ENCODE results near the gene DGKG.

The DGKG gene

DNA sequence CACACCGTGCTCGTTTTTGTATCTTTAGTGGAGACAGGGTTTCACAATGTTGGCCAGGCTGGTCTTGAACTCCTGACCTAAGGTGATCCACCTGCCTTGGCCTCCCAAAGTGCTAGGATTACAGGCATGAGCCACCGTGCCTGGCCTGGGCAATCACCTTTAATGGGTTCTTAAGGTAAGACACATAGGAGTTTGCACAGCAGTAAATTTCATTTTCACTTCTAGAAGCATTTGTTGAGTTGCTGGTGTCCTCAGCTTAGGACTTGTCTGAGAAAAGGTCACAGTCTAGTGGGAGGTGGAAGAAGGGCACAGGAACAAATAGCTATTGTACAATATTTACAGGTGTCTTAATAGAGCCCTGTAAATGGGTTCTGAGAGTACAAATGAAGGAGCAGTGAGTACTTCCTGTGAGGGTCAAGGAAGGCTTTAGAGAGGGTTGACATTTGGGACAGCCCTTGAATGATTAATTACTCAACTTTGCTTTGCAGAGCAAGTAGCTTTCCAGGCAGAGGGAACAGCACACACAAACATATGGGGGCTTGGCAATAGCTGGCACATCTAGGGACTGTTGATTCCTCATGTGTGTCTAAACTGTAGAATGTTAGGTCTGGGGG lies 244.4 kb downstream of the DGKG start:
- H3K36me3 ChIP-seq (ENCODE audit: control insufficient read depth, insufficient read depth, low read length) = no peaks in the 10 kb centered on the region
- no peak overlapping the region for H3K9ac ChIP-seq (ENCODE audit: low read length)
- H3K9me3 ChIP-seq (ENCODE audit: control insufficient read depth, insufficient read depth, low read depth, low read length) = no peaks in the 10 kb centered on the region
- H3K27me3 ChIP-seq (ENCODE audit: control insufficient read depth, insufficient read depth, low read length) = peaks cover 83% of the 10 kb centered on the region
- no peak overlapping the region for H3K4me3 ChIP-seq (ENCODE audit: low read depth, low read length)
- no peak overlapping the region for H3K27ac ChIP-seq (ENCODE audit: low read depth, low read length)
- H3K4me1 ChIP-seq (ENCODE audit: control insufficient read depth, insufficient read depth, low read length) = peaks cover 10% of the 10 kb centered on the region

DNA sequence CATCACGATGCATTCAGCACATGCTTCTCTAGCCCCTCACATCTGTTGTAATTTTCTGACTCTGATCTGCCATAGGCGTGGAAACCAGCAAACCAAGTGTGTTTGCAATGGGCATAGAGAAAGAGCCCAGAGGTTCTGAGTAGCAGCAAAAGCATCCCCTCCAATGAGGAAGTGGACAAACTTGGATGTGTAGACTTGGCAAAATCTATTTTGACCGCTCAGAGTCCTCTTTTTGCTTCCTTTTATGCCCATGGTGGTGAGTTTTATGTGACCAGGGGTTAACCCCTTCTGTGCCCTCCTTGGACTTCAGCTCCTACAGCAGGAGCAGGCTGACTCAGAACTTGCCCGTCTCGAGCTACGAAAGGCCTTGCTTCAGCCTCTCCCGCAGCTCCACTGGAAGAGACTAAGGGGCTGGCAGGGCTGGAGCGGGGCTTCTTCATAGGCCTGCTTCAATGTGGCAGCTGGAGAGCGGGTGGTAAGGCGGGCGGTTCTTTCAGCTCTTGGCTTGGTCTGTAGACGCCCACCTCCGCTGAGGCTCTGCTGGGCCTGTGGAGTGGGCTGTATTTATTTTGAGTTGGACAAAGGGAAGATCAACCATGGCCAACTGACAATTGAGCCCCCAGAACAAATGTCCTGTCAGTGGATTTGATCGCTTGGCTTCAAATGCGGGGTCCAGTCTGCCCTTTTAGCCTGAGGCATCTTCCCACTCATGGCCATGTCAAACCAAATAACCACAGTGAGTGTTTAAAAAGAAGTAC lies 246.6 kb downstream of the DGKG start:
- H3K9ac ChIP-seq (ENCODE audit: low read length) = no peak overlapping the region
- no peaks in the 10 kb centered on the region for H3K36me3 ChIP-seq (ENCODE audit: control insufficient read depth, insufficient read depth, low read length)
- peaks cover 100% of the 10 kb centered on the region for H3K27me3 ChIP-seq (ENCODE audit: control insufficient read depth, insufficient read depth, low read length)
- H3K4me1 ChIP-seq (ENCODE audit: control insufficient read depth, insufficient read depth, low read length) = peaks cover 7% of the 10 kb centered on the region
- H3K4me3 ChIP-seq (ENCODE audit: low read depth, low read length) = no peak overlapping the region
- H3K27ac ChIP-seq (ENCODE audit: low read depth, low read length) = no peak overlapping the region
- H3K9me3 ChIP-seq (ENCODE audit: control insufficient read depth, insufficient read depth, low read depth, low read length) = no peaks in the 10 kb centered on the region

DNA sequence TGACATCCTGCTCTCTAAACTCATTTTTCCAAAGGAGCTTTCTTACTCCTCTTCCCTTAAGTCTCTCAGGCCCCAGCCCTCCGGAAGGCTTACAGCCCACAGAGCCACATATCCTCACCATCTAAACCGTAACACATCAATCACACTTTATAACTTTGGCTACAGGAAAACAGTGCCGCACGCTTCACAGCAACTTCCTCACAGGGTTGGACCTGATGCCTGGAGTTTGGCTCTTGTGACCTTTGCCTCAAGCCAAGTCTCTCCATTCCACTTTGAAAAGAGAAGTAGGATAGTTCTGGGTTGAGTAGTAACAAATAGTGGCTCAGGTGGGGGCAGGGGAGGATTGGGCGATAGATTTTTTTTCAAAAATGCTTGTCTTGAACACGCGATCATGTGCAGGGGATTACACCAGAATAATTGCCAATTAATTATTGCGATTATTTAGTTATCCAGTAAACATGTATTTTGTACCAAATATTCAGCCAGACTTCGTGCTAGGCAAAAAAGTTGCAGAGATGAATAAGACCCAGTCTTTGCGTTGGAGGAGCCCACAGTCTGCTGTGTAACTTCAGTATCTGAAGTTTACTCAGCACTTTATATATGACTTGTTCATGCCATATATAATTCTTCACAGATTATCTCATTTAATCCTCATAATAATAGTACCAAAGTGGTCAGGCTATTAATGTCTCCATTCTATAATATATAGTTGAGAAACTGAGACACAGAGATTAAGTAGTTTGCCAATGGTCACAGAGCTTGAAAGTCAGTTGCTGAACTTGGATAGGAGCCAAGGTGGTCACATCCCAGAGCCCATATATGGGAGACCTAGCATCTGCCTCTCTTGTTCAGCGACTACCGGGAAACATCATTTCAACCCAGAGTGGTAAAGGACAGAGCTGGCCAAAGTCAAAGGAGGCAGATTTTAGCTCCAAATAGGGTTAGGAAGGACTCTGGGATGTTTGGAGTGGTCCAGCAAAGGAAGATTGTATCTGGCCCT lies 250.8 kb downstream of the DGKG start:
- H3K4me3 ChIP-seq (ENCODE audit: low read depth, low read length) = no peak overlapping the region
- peaks cover 17% of the 10 kb centered on the region for H3K4me1 ChIP-seq (ENCODE audit: control insufficient read depth, insufficient read depth, low read length)
- H3K36me3 ChIP-seq (ENCODE audit: control insufficient read depth, insufficient read depth, low read length) = no peaks in the 10 kb centered on the region
- H3K27ac ChIP-seq (ENCODE audit: low read depth, low read length) = no peak overlapping the region
- no peak overlapping the region for H3K9ac ChIP-seq (ENCODE audit: low read length)
- no peaks in the 10 kb centered on the region for H3K9me3 ChIP-seq (ENCODE audit: control insufficient read depth, insufficient read depth, low read depth, low read length)
- peaks cover 80% of the 10 kb centered on the region for H3K27me3 ChIP-seq (ENCODE audit: control insufficient read depth, insufficient read depth, low read length)

DNA sequence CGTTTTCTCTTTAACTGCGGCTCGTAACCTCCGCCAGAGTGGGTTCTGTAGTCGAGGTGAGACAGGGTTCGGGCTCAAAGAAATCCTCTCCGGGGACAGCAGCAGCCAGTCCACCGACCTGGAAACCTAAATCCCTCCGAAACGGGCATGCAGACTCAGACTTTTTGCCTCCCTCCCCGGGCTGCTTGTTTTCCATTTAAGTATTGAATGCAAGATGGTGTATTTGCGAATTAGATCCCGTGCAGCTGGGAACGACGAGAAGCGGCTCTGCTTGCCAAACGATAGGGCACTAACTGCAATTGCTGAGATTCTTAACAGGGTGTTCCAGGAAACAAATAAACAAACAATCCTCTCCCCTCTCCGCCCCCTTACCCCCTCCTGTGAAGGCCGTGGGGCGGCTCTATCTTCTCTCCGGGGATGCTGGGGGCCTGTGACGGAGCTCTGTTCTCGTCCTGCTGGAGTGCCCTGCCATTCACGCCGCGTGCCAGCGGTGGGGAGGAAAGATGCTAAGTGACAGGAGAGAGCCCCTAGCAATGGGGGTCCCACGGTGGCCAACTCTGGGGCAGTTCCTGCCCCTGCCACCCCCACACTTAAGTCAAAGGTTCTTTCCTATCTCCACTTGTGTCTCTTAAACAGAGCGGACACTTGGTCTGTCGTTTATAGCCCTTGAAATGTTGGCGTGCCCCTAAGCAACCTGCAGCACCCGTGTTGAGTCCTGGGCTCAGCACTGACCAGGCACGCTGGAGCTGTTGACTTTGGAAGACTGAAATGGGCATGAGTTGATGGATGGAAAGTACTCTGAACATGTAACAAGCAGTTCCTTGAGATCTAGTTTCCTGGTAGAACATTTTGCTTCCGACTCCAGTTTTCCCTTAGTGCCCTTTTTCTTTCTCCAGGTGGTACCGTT lies 251.9 kb downstream of the DGKG start:
- Histone ChIP-seq H3K27me3 (ENCODE audit: control insufficient read depth, insufficient read depth, low read length) (peaks cover 80% of the 10 kb centered on the region), H3K9ac (ENCODE audit: low read length) (peak overlapping the region; percentile 52), H3K4me1 (ENCODE audit: control insufficient read depth, insufficient read depth, low read length) (peaks cover 23% of the 10 kb centered on the region), H3K36me3 (ENCODE audit: control insufficient read depth, insufficient read depth, low read length) (no peaks in the 10 kb centered on the region), H3K4me3 (ENCODE audit: low read depth, low read length) (peak overlapping the region; percentile 70), H3K27ac (ENCODE audit: low read depth, low read length) (no peak overlapping the region; the same call in 1 of the 2 replicates), H3K9me3 (ENCODE audit: control insufficient read depth, insufficient read depth, low read depth, low read length) (no peaks in the 10 kb centered on the region)

DNA sequence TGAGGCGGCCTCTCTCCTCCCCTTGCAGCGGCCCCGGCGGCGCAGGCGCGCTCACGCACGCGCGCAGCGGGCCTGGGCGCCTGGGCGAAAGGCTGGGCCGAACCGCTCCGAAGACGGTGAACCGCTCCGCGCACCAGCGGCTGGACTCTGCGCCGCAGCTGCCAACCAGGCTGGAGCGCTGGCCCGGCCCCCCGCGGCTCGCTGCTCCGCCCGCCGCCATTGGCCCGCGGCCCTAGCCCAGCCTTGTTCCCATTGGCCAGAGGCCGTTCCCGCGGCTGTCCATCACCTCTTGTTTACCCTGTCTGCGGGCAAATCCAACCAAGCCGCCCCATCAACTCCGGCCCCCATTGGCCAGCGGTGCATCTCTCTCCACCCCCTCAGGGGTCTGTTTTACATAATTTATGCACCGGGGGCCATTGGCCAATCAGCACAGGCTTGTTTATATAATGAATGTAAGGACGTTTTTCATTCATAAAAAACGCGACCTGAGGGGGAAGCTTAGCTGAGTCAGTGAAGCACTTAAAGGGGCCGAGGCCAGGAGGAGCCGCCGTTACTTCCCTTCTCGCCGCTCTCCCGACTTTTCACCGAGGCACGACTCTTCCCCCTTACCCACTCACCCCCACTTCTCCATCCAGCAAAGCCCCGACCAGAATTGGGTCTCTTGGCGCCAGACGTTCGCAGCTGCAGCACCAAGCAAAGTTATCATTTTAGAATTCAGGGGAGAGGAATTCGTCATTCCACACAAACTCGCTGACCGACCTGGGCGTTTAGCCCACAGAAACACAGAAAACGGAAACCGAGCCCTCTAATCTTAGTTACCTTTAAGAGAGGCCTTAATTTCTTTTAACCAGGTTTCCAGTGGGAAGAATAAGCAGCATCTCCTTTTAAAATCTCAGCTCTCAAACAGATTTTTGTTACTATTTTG lies 252.8 kb downstream of the DGKG start, which contains the start of gene ETV5:
ETV5 (minus strand) TSS at position 149 of the 925 bp plus-strand sequence. CDS start 3,221 bp downstream, outside the sequence.
- Histone ChIP-seq H3K4me3 (ENCODE audit: low read depth, low read length) (peak within 1 kb of the TSS; percentile 96), H3K36me3 (ENCODE audit: control insufficient read depth, insufficient read depth, low read length) (no peaks in the 10 kb centered on the region), H3K27ac (ENCODE audit: low read depth, low read length) (peak within 1 kb of the TSS; percentile 84; the same call in 1 of the 2 replicates), H3K9ac (ENCODE audit: low read length) (peak within 1 kb of the TSS; percentile 83), H3K27me3 (ENCODE audit: control insufficient read depth, insufficient read depth, low read length) (peaks cover 71% of the 10 kb centered on the region), H3K9me3 (ENCODE audit: control insufficient read depth, insufficient read depth, low read depth, low read length) (no peaks in the 10 kb centered on the region), H3K4me1 (ENCODE audit: control insufficient read depth, insufficient read depth, low read length) (peaks cover 25% of the 10 kb centered on the region)

DNA sequence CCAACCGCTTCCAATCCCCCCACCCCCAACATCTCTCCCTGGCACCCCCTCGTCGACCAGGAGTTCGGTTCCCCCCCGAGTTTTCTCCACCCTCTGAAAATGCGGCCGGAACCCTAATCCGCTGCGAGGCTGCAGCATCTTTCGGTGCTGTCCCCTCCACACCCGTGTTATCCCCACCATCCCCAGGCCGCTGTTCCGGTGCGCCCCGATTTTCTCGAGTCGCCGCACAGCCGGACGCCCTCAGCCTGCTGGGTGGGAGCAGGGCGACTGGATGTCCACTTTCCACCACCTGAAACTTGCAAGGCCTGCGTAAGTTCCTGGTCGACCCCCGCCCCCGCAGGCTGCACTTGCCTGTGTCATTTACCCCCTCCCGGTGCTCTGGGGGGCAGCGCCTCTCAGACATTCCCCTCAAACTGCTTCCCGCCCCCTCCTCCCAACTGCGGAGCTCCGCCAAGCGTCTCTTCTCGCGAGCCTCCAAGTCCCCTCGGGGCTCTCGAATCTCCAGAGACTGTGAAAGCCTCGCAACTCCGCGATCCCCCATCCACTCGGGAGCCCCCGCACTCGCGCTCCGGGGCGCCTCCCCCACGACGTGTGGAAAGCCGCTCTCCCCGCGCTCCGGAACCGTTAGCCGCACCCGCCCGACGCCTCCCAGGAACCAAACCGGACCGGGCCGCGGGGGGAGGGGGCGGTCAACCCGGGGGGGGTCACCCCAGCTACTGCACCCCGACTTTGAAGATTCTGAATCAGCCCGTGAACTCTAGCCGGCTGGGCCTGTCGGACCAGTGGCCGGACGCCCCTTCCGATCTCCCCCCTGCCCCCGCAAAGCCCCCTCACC lies 253.7 kb downstream of the DGKG start:
- H3K4me3 ChIP-seq (ENCODE audit: low read depth, low read length) = peak overlapping the region; percentile 96
- H3K9me3 ChIP-seq (ENCODE audit: control insufficient read depth, insufficient read depth, low read depth, low read length) = no peaks in the 10 kb centered on the region
- peaks cover 62% of the 10 kb centered on the region for H3K27me3 ChIP-seq (ENCODE audit: control insufficient read depth, insufficient read depth, low read length)
- H3K4me1 ChIP-seq (ENCODE audit: control insufficient read depth, insufficient read depth, low read length) = peaks cover 34% of the 10 kb centered on the region
- H3K36me3 ChIP-seq (ENCODE audit: control insufficient read depth, insufficient read depth, low read length) = no peaks in the 10 kb centered on the region
- peak overlapping the region; percentile 84; the same call in 1 of the 2 replicates for H3K27ac ChIP-seq (ENCODE audit: low read depth, low read length)
- H3K9ac ChIP-seq (ENCODE audit: low read length) = peak overlapping the region; percentile 83

DNA sequence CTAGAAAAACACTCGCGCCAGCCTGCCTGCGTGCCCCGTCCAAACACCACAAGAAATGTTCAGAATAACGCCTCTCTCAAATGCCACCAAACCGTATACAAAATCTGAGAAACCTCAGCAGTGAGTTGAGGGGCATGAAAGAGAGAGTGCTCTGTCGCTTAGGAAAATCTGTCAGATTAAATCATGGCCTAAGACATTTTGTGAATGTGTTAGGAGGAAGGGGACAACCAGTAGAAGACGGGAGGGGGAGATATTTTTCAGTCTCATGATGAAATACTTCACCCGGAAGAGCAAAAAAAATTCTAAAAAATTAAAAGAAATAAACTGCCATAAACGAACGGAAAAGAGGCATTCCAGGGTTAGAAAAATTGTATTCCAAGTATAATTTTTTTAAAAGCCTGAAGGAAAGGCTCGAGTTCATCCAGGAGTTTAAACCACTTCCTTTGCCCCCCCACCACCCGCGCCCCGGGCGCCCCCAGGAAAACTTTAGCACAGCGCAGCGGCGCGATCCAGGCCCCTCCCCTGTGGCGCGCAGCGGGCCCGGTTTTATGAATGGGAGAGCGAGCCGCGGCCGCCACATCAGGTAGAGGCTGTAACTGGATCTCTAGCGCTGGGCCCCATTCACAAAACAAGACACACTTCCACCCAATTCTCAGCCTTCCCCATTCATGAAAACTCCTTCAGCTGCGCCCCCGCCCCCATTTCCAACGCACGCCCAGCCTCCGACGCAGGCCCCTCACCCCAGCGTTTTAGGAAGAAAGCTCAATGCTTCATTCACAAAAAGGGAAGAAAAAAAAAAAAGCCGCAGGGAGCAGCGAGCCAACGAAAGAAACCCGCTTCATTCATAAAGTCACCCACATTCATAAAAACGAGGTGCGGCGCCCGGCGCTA lies 254.6 kb downstream of the DGKG start:
- peak overlapping the region; percentile 83 for H3K9ac ChIP-seq (ENCODE audit: low read length)

DNA sequence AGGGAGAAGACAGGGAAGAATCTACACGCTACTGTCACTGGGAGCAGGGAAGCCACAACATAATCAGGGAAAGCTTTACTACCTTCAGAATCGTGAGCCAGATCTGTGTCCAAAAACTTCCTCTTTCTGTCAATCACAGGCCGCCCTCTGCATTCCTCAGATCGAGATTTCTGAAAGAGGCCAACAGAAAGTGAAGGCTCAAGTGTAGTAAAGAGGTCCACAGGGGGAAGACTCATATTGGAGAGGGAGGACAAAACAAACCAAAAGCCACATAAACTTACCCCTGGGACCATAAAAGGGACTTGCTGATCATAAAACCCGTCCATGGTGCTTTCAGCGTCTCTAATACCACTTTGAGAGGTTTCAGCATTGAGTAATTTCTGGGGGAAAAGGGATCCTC lies 256.5 kb downstream of the DGKG start:
- H3K9ac ChIP-seq (ENCODE audit: low read length) = no peak overlapping the region
- peaks cover 37% of the 10 kb centered on the region for H3K4me1 ChIP-seq (ENCODE audit: control insufficient read depth, insufficient read depth, low read length)
- peaks cover 39% of the 10 kb centered on the region for H3K27me3 ChIP-seq (ENCODE audit: control insufficient read depth, insufficient read depth, low read length)
- H3K36me3 ChIP-seq (ENCODE audit: control insufficient read depth, insufficient read depth, low read length) = no peaks in the 10 kb centered on the region
- no peak overlapping the region for H3K4me3 ChIP-seq (ENCODE audit: low read depth, low read length)
- H3K27ac ChIP-seq (ENCODE audit: low read depth, low read length) = no peak overlapping the region
- H3K9me3 ChIP-seq (ENCODE audit: control insufficient read depth, insufficient read depth, low read depth, low read length) = no peaks in the 10 kb centered on the region

More for the DNA sequence above, 254.6 kb downstream of the DGKG start:
- Histone ChIP-seq H3K27ac (ENCODE audit: low read depth, low read length) (no peak overlapping the region; the same call in 1 of the 2 replicates), H3K27me3 (ENCODE audit: control insufficient read depth, insufficient read depth, low read length) (peaks cover 54% of the 10 kb centered on the region), H3K4me3 (ENCODE audit: low read depth, low read length) (peak overlapping the region; percentile 96), H3K36me3 (ENCODE audit: control insufficient read depth, insufficient read depth, low read length) (no peaks in the 10 kb centered on the region), H3K4me1 (ENCODE audit: control insufficient read depth, insufficient read depth, low read length) (peaks cover 42% of the 10 kb centered on the region), H3K9me3 (ENCODE audit: control insufficient read depth, insufficient read depth, low read depth, low read length) (no peaks in the 10 kb centered on the region)

All from HUES6 (cell line).